Ectodermal cell (in vitro differentiated cells): ENCODE data around the gene PIP5K1B.

Experiments used
- H3K27ac ChIP-seq: 2 replicates; pipeline ENCODE4 v1.7.0; 2013; ENCODE audit warnings: mild to moderate bottlenecking, low read depth, low read length; ENCODE audit not compliant: insufficient read depth, poor library complexity, severe bottlenecking
- H3K27me3 ChIP-seq: 2 replicates; pipeline ENCODE4 v1.7.0; 2013; ENCODE audit warnings: mild to moderate bottlenecking, low read length; ENCODE audit not compliant: insufficient read depth, control insufficient read depth, poor library complexity, severe bottlenecking
- H3K36me3 ChIP-seq: one replicate; pipeline ENCODE4 v1.7.0; 2013; ENCODE audit warnings: low read length; ENCODE audit not compliant: control insufficient read depth, insufficient read depth
- H3K4me1 ChIP-seq: one replicate; pipeline ENCODE4 v1.7.0; 2013; ENCODE audit warnings: low read length; ENCODE audit not compliant: control insufficient read depth, insufficient read depth
- H3K4me3 ChIP-seq: 2 replicates; pipeline ENCODE4 v1.7.0; 2013; ENCODE audit warnings: low read depth, low read length, control low read depth; ENCODE audit not compliant: insufficient read depth
- H3K9me3 ChIP-seq: 2 replicates; pipeline ENCODE4 v1.7.0; 2013; ENCODE audit warnings: mild to moderate bottlenecking, low read length, moderate library complexity; ENCODE audit not compliant: control insufficient read depth
- WGBS, 2 experiments: methylation state at CpG; one replicate each; pipeline ENCODE4 v1.1.7; 2013; ENCODE audit warnings: missing lambda C conversion rate in 2 of 2; 5-methylcytosine and 5-hydroxymethylcytosine counted together

The PIP5K1B gene

GRCh38 chr9:68760674-68761333, 55.8 kb downstream of the PIP5K1B start:
- Histone ChIP-seq H3K27ac (no peak overlapping the region), H3K4me1 (peaks cover under 1% of the 10 kb centered on the region), H3K36me3 (no peaks in the 10 kb centered on the region), H3K27me3 (no peaks in the 10 kb centered on the region), H3K9me3 (no peaks in the 10 kb centered on the region), H3K4me3 (no peak overlapping the region)
- 64 to 86% methylated on average over 1 of the region's 2 CpGs for WGBS, 2 experiments

GRCh38 chr9:68762570-68762969, 57.5 kb downstream of the PIP5K1B start:
- no peaks in the 10 kb centered on the region for H3K9me3 ChIP-seq
- no peaks in the 10 kb centered on the region for H3K36me3 ChIP-seq
- H3K4me1 ChIP-seq, result no peaks in the 10 kb centered on the region
- no peak overlapping the region for H3K4me3 ChIP-seq
- no peaks in the 10 kb centered on the region for H3K27me3 ChIP-seq
- 93 to 95% methylated on average over 4 of the region's 4 CpGs for WGBS, 2 experiments
- no peak overlapping the region for H3K27ac ChIP-seq

DNA sequence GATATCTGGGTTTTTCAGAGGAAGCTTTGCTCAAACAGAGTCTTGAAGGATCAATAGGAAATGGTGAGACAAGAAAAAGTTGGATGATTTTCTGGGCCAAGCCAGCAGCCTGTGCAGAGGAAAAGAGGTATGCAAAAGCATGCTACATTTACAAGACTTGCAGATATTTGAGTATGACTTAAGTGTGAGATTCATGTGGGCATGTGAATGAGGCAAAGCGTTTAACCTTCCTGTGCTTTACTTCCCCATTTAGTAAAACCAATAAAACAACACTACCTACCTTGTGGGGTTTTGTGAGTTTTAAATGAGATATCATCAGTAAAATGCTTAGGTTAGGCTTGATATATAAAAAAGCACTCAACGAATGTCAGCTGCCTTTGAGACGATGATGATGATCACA, 58.1 kb downstream of the PIP5K1B start:
- 93 to 97% methylated on average over 2 of the region's 3 CpGs for WGBS, 2 experiments
- Histone ChIP-seq H3K4me3 (no peak overlapping the region), H3K4me1 (no peaks in the 10 kb centered on the region), H3K27me3 (no peaks in the 10 kb centered on the region), H3K36me3 (no peaks in the 10 kb centered on the region), H3K27ac (no peak overlapping the region), H3K9me3 (no peaks in the 10 kb centered on the region)

DNA sequence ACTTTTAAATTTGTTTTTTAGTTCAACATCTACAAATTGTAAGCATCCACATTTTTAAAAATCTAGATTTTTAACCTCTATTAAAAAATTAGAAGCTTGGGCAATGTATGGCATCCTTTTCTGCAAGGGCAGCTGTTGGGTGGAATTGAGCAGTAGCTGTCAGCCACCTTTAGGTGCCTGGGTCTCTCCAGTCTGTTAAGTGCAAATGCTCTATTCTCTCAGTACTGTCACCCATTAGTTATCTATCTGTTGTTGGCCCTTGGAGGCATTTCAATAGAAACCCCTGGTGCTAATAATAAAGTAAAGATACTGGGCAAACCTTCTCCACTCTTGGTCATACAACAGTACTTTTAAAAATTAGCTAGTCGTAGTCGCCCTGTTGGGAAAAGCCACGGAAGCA, 63.6 kb downstream of the PIP5K1B start:
- Histone ChIP-seq H3K27ac (no peak overlapping the region), H3K4me1 (peaks cover 6% of the 10 kb centered on the region), H3K4me3 (no peak overlapping the region), H3K36me3 (no peaks in the 10 kb centered on the region), H3K9me3 (no peaks in the 10 kb centered on the region), H3K27me3 (no peaks in the 10 kb centered on the region)
- 96 to 100% methylated on average over 3 of the region's 3 CpGs for WGBS, 2 experiments

DNA sequence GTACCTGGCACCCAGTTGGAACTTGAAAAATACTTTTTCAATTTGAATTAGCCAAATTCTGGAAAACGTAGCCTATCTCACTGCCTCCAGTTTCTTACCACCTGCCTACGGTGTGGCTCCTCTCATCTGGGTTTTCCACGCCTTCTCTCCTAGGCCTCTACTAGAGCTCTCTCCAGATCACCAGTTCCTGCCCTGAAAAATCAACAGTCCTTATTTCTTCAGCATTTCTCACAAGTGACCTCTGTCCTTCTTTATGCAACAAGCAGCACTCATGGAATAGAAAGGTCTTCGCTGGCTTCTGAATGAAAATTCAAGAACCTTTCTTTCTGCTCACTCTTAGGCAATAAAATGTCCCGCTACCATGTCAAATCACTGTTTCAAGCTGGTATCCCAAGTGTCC, 64.8 kb downstream of the PIP5K1B start:
- Histone ChIP-seq H3K4me3 (no peak overlapping the region), H3K27me3 (no peaks in the 10 kb centered on the region), H3K36me3 (no peaks in the 10 kb centered on the region), H3K9me3 (no peaks in the 10 kb centered on the region), H3K4me1 (peaks cover 6% of the 10 kb centered on the region), H3K27ac (no peak overlapping the region)
- 86 to 87% methylated on average over 5 of the region's 5 CpGs for WGBS, 2 experiments

- Histone ChIP-seq H3K36me3 (no peaks in the 10 kb centered on the region), H3K4me1 (peaks cover 6% of the 10 kb centered on the region), H3K27ac (no peak overlapping the region), H3K9me3 (no peaks in the 10 kb centered on the region), H3K4me3 (no peak overlapping the region), H3K27me3 (no peaks in the 10 kb centered on the region)
- WGBS, 2 experiments, result 100% methylated on average over 1 of the region's 1 CpG; no CpG with 5 or more reads in 1 of the 2 experiments
These were observed 66.3 kb downstream of the PIP5K1B start for GRCh38 chr9:68771376-68771775.

DNA sequence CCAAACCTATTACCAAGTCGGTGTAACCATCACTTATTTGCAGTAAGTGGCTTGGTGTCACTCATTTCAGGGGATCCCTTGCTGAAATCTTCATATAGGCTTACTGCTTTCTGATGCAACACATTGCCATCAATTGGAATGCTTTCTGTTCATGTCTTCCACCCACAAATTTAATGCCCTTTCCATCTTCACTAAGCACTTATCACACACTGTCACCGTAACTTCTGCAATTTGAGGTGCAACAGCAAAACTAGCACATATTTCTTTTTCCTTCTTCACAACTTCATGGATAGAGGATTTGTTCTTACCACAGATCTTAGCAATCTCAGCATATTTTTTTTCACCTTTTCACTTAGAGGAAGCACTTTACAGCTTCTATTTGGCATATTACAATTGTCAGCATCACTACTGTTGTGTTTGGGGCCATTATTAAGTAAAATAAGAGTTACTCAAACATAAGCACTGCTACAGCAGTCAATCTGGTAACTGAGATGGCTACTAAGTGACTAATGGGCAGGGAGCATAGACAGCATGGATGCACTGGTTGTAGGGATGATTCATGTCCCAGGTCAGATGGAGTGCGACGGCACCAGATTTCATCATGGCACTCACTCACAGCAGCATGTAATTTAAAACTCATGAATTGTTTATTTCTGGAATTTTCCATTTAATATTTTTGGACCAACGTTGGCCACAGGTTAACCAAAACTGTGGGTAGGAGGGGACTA, 70.1 kb downstream of the PIP5K1B start:
- 84 to 90% methylated on average over 5 of the region's 5 CpGs for WGBS, 2 experiments
- H3K4me3 ChIP-seq, result no peak overlapping the region
- H3K36me3 ChIP-seq, result no peaks in the 10 kb centered on the region
- peaks cover 6% of the 10 kb centered on the region for H3K4me1 ChIP-seq
- no peaks in the 10 kb centered on the region for H3K27me3 ChIP-seq
- no peak overlapping the region for H3K27ac ChIP-seq
- no peaks in the 10 kb centered on the region for H3K9me3 ChIP-seq

- H3K4me3 ChIP-seq, result no peak overlapping the region
- H3K4me1 ChIP-seq, result peaks cover 16% of the 10 kb centered on the region
- WGBS, 2 experiments, result 89 to 91% methylated on average over 1 to 2 of the region's 2 CpGs
- H3K9me3 ChIP-seq, result no peaks in the 10 kb centered on the region
- H3K27me3 ChIP-seq, result no peaks in the 10 kb centered on the region
- H3K27ac ChIP-seq, result no peak overlapping the region
- H3K36me3 ChIP-seq, result no peaks in the 10 kb centered on the region
These were observed 72.2 kb downstream of the PIP5K1B start for GRCh38 chr9:68777070-68777763.

DNA sequence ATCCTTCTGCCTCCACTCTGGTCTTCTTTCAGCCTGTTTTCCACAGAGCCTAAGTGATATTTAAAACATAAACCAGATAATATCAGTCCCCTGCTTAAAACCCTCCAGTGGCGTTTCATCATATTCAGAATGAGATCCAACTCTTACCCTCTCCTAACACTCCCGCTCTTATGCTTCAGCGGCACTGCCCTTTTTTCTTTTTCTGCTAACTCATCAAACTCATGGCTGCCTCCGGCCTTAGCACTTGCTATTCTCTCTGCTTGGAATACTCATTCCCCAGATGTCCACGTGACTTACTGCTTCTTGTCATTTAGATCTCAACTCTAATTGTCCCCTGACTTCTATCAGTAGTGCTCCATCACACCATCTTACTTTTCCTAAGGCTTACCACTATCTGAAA, 73.6 kb downstream of the PIP5K1B start:
- Histone ChIP-seq H3K4me3 (no peak overlapping the region), H3K9me3 (no peaks in the 10 kb centered on the region), H3K27ac (no peak overlapping the region), H3K27me3 (no peaks in the 10 kb centered on the region), H3K36me3 (no peaks in the 10 kb centered on the region), H3K4me1 (peaks cover 14% of the 10 kb centered on the region)
- 90 to 92% methylated on average over 5 of the region's 5 CpGs for WGBS, 2 experiments
